Neural progenitor cell (in vitro differentiated cells): ENCODE results near the gene SERINC5. TPM values are rescaled to one million over a fixed set of nuclear protein-coding genes. Genes with fewer than 3 reads are reported as not detected.

Source experiments
- DNase-seq: peaks from one replicate; pipeline ENCODE4 v3.0.0-alpha.2; 2016; ENCODE audit warnings: low spot score
- H2AFZ ChIP-seq: fragments of 200-600 bp; sonication (generic); replicated peaks from 2 replicates; pipeline ENCODE4 v1.6.1; 2016; ENCODE audit warnings: antibody characterized with exemption
- H3F3A ChIP-seq: fragments of 200-600 bp; sonication (generic); 2 replicates; pipeline ENCODE4 v1.6.1; 2016; ENCODE audit warnings: antibody characterized with exemption, low read depth
- H3K27ac ChIP-seq: fragments of 200-600 bp; sonication (generic); 2 replicates; pipeline ENCODE4 v1.5.1; 2016; ENCODE audit warnings: mild to moderate bottlenecking
- H3K27me3 ChIP-seq: fragments of 200-600 bp; sonication (generic); 2 replicates; pipeline ENCODE4 v1.6.1; 2016; ENCODE audit warnings: mild to moderate bottlenecking, moderate library complexity
- H3K36me3 ChIP-seq: fragments of 200-600 bp; sonication (generic); 2 replicates; pipeline ENCODE4 v1.5.1; 2016
- H3K4me1 ChIP-seq: fragments of 200-600 bp; sonication (generic); 2 replicates; pipeline ENCODE4 v1.6.1; 2016; ENCODE audit warnings: mixed run types
- H3K4me2 ChIP-seq: fragments of 200-600 bp; sonication (generic); 2 replicates; pipeline ENCODE4 v1.6.1; 2016
- H3K4me3 ChIP-seq: fragments of 200-600 bp; sonication (generic); 2 replicates; pipeline ENCODE4 v1.5.1; 2016
- H3K79me2 ChIP-seq: fragments of 200-600 bp; sonication (generic); 2 replicates; pipeline ENCODE4 v1.6.1; 2016; ENCODE audit warnings: low read depth
- H3K9ac ChIP-seq: fragments of 200-600 bp; sonication (generic); 2 replicates; pipeline ENCODE4 v1.6.1; 2016
- H3K9me3 ChIP-seq: fragments of 200-600 bp; sonication (generic); 2 replicates; pipeline ENCODE4 v1.5.1; 2016; ENCODE audit warnings: low read depth
- H4K20me1 ChIP-seq: fragments of 200-600 bp; sonication (generic); 2 replicates; pipeline ENCODE4 v1.6.1; 2016; ENCODE audit warnings: low read depth
- H3K27ac Mint-ChIP-seq: 3 replicates; pipeline ENCODE4 v1.8.0; 2021; ENCODE audit warnings: mixed read lengths
- H3K27me3 Mint-ChIP-seq: 2 replicates; pipeline ENCODE4 v1.8.0; 2022; ENCODE audit warnings: low read depth, mild to moderate bottlenecking, inconsistent platforms, moderate library complexity, mixed read lengths; ENCODE audit not compliant: insufficient read depth
- H3K36me3 Mint-ChIP-seq: 3 replicates; pipeline ENCODE4 v1.8.0; 2021; ENCODE audit warnings: mixed read lengths
- H3K4me1 Mint-ChIP-seq: 3 replicates; pipeline ENCODE4 v1.8.0; 2021; ENCODE audit warnings: mixed read lengths
- H3K4me3 Mint-ChIP-seq: 3 replicates; pipeline ENCODE4 v1.8.0; 2021; ENCODE audit warnings: mild to moderate bottlenecking, moderate library complexity, mixed read lengths
- H3K9me3 Mint-ChIP-seq: 3 replicates; pipeline ENCODE4 v1.8.0; 2020; ENCODE audit warnings: mixed read lengths
- EZH2 ChIP-seq: fragments of 200-600 bp; sonication (generic); IDR thresholded peaks from 2 replicates; pipeline ENCODE4 v1.6.1; 2017; ENCODE audit warnings: antibody characterized with exemption, mild to moderate bottlenecking, moderate library complexity
- EZH2phosphoT487 ChIP-seq: fragments of 200-600 bp; sonication (generic); IDR thresholded peaks from 2 replicates; pipeline ENCODE4 v1.6.1; 2017; ENCODE audit warnings: antibody characterized with exemption
- total RNA-seq: library from RNA; depleted of rRNA; stranded (reverse); fragments of >200 nt; gene quantifications from 2 replicates; pipeline ENCODE4 v1.2.3, GENCODE V29; 2015; ENCODE audit warnings: low replicate concordance
- TF ChIP-seq, protein P1 (sequence below): fragments of 200-600 bp; sonication (generic); IDR thresholded peaks from 2 replicates; pipeline ENCODE4 v1.5.1; 2017; ENCODE audit warnings: antibody characterized with exemption, mild to moderate bottlenecking

SERINC5 gene
- total RNA-seq, 1 donor from 2014 or later: 126 TPM

GRCh38 chr5:80289320-80289719 lies 33.5 kb upstream of the SERINC5 start:
- Histone ChIP-seq H3K9ac (no peak overlapping the region), H4K20me1 (no peaks in the 10 kb centered on the region), H3K9me3 (no peaks in the 10 kb centered on the region), H3K27ac (no peak overlapping the region), H3K4me2 (no peak overlapping the region), H3K4me3 (no peak overlapping the region), H3K36me3 (no peaks in the 10 kb centered on the region), H3K4me1 (peaks cover 7% of the 10 kb centered on the region), H3K27me3 (no peaks in the 10 kb centered on the region), H3F3A (no peaks in the 10 kb centered on the region), H3K79me2 (no peaks in the 10 kb centered on the region), H2AFZ (no peak overlapping the region)
- DNase-seq: no peak
- TF ChIP-seq EZH2phosphoT487: no peak
- no peak for TF ChIP-seq EZH2
- TF ChIP-seq, protein P1, sequence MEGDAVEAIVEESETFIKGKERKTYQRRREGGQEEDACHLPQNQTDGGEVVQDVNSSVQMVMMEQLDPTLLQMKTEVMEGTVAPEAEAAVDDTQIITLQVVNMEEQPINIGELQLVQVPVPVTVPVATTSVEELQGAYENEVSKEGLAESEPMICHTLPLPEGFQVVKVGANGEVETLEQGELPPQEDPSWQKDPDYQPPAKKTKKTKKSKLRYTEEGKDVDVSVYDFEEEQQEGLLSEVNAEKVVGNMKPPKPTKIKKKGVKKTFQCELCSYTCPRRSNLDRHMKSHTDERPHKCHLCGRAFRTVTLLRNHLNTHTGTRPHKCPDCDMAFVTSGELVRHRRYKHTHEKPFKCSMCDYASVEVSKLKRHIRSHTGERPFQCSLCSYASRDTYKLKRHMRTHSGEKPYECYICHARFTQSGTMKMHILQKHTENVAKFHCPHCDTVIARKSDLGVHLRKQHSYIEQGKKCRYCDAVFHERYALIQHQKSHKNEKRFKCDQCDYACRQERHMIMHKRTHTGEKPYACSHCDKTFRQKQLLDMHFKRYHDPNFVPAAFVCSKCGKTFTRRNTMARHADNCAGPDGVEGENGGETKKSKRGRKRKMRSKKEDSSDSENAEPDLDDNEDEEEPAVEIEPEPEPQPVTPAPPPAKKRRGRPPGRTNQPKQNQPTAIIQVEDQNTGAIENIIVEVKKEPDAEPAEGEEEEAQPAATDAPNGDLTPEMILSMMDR: no peak
- Mint-ChIP-seq H3K4me1 (peaks cover 4% of the 10 kb centered on the region), H3K27me3 (peaks cover 5% of the 10 kb centered on the region), H3K36me3 (no peaks in the 10 kb centered on the region), H3K9me3 (no peaks in the 10 kb centered on the region), H3K27ac (peak overlapping the region; percentile 29), H3K4me3 (no peak overlapping the region)

DNA sequence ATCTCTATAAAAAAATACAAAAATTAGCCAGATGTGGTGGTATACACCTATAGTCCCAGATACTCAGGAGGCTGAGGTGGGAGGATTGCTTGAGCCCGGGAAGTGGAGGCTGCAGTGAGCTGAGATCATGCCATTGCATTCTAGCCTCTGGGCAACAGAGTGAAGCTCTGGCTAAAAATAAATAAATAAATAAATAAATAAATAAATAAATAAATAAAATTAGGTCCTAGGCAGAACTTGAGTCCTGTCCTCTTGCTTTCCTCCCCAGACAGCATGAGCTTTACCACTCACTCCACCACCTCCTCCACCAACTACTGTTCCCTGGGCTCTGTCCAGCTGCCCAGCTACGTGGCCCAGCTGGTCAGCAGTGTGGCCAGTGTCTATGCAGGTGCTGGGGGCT lies 32.3 kb upstream of the SERINC5 start:
- no peak for DNase-seq
- H3K36me3 ChIP-seq: no peaks in the 10 kb centered on the region
- TF ChIP-seq, protein P1: no peak
- TF ChIP-seq EZH2: no peak
- TF ChIP-seq EZH2phosphoT487: no peak
- Mint-ChIP-seq H3K4me3 (no peak overlapping the region), H3K36me3 (no peaks in the 10 kb centered on the region), H3K9me3 (no peaks in the 10 kb centered on the region), H3K4me1 (peaks cover 4% of the 10 kb centered on the region), H3K27me3 (peaks cover 5% of the 10 kb centered on the region), H3K27ac (no peak overlapping the region)
- H3K4me1 ChIP-seq: peaks cover 7% of the 10 kb centered on the region
- H3K27ac ChIP-seq: no peak overlapping the region
- H3F3A ChIP-seq: no peaks in the 10 kb centered on the region
- no peaks in the 10 kb centered on the region for H3K27me3 ChIP-seq
- no peak overlapping the region for H2AFZ ChIP-seq
- H3K79me2 ChIP-seq: no peaks in the 10 kb centered on the region
- H4K20me1 ChIP-seq: no peaks in the 10 kb centered on the region
- H3K9me3 ChIP-seq: no peaks in the 10 kb centered on the region
- no peak overlapping the region for H3K9ac ChIP-seq
- no peak overlapping the region for H3K4me3 ChIP-seq
- H3K4me2 ChIP-seq: no peak overlapping the region

DNA sequence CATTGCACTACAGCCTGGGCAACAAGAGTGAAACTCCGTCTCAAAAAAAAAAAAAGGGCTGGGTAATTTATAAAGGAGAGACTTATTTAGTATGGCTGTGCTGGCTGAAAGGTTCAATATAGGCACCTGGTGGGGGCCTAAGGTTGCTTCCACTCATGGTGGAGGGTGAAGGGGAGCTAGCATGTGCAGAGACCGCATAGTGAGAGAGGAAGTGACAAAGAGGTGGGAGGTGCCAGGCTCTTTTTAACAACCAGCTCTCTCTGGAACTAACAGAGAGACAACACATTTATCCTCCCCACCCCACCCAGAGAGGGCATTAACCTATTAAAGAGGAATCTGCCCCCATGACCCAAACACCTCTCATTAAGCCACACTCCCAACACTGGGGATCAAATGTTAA lies 28.9 kb upstream of the SERINC5 start:
- Histone ChIP-seq H3K4me1 (peaks cover 7% of the 10 kb centered on the region), H3K9ac (no peak overlapping the region), H3K79me2 (no peaks in the 10 kb centered on the region), H3K36me3 (no peaks in the 10 kb centered on the region), H2AFZ (peak overlapping the region; percentile 96), H3F3A (no peaks in the 10 kb centered on the region), H3K27ac (no peak overlapping the region), H3K4me2 (peak overlapping the region; percentile 39), H3K27me3 (no peaks in the 10 kb centered on the region), H3K9me3 (no peaks in the 10 kb centered on the region), H4K20me1 (no peaks in the 10 kb centered on the region), H3K4me3 (no peak overlapping the region)
- no peak for DNase-seq
- TF ChIP-seq, protein P1: no peak
- Mint-ChIP-seq H3K36me3 (no peaks in the 10 kb centered on the region), H3K4me3 (no peak overlapping the region), H3K4me1 (peaks cover 4% of the 10 kb centered on the region), H3K9me3 (no peaks in the 10 kb centered on the region), H3K27ac (no peak overlapping the region), H3K27me3 (peaks cover 7% of the 10 kb centered on the region)

DNA sequence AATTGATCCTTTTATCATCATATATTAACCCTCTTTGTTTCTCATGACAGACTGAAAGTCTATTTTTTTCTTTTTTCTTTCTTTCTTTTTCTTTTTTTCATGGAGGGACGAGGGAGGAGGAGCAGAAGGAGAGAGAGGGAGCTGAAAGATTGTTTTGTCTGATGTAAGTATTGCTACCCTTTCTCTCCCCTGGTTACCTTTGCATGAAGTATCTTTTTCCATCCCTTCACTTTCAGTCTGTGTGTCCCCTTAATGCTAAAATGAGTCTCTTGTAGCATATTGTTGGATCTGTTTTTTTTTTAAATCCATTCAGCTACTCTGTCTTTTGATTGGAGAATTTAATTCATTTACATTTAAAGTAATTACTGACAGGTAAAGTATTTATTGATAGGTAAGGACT lies 27.5 kb upstream of the SERINC5 start:
- Histone ChIP-seq H3K4me2 (no peak overlapping the region), H3K9me3 (no peaks in the 10 kb centered on the region), H3K4me3 (no peak overlapping the region), H4K20me1 (no peaks in the 10 kb centered on the region), H3K4me1 (peaks cover 7% of the 10 kb centered on the region), H3F3A (no peaks in the 10 kb centered on the region), H2AFZ (no peak overlapping the region), H3K36me3 (no peaks in the 10 kb centered on the region), H3K9ac (no peak overlapping the region), H3K79me2 (no peaks in the 10 kb centered on the region), H3K27me3 (no peaks in the 10 kb centered on the region), H3K27ac (no peak overlapping the region)
- H3K4me3 Mint-ChIP-seq: no peak overlapping the region
- H3K9me3 Mint-ChIP-seq: no peaks in the 10 kb centered on the region
- H3K4me1 Mint-ChIP-seq: peaks cover 4% of the 10 kb centered on the region
- H3K27me3 Mint-ChIP-seq: peaks cover 2% of the 10 kb centered on the region
- TF ChIP-seq EZH2phosphoT487: no peak
- TF ChIP-seq EZH2: no peak
- TF ChIP-seq, protein P1: no peak
- H3K27ac Mint-ChIP-seq: no peak overlapping the region
- DNase-seq: no peak
- H3K36me3 Mint-ChIP-seq: no peaks in the 10 kb centered on the region
